Measurements from ENCODE around the gene LAMA3. TPM values are rescaled to one million over a fixed set of nuclear protein-coding genes. Genes with fewer than 3 reads are reported as not detected.
A peak's percentile ranks its signal among the peaks of the same experiment; 100 is the strongest.

Gene LAMA3
- total RNA-seq, 3 donors from 2014 or later (not counting 1 experiment from before 2014, with no cell fraction given): not detected

DNA sequence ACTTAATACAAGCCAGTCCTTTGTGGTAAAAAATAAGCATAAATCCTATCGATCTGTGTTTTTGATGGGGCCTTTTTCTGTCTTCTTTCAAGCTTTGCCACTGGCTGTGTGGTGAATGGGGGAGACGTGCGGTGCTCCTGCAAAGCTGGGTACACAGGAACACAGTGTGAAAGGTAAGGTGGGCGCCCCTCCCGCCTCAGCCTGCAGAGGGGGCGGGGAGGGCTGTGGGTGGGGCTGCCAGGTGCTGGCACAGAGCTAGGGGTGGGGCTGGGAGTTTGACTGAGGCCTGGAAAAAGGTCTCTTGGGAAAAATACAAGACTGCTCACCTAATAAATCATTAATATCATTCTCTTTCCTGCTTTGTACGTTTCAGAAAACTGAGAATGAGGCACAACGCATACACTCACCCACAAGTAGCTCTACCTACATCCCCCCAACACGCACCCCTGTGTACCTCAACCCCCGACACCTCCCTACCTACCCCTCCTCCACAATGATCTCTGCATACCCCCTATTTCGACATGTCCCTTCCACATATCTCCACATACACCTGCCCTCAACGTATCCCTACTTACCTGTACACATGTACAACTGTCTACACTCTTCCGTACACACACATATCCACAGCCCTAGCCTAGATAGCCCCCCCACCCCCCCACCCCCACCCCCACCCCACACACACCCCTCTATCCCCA is 195.6 kb downstream of the LAMA3 start:
- Histone ChIP-seq H3K4me3 (ENCODE audit: low read length) (no peak overlapping the region), H3K9me3 (ENCODE audit: control insufficient read depth, insufficient read depth, low read length) (no peaks in the 10 kb centered on the region), H3K4me1 (ENCODE audit: control insufficient read depth, insufficient read depth, low read length) (peaks cover 13% of the 10 kb centered on the region), H3K27ac (ENCODE audit: low read length) (no peak overlapping the region), H3K27me3 (ENCODE audit: control insufficient read depth, insufficient read depth, low read length) (no peaks in the 10 kb centered on the region), H3K36me3 (ENCODE audit: control insufficient read depth, insufficient read depth, low read length) (no peaks in the 10 kb centered on the region)
- H3K4me3 Mint-ChIP-seq: no peak overlapping the region
- ATAC-seq (no peak), DNase-seq (no peak)
- H3K27ac Mint-ChIP-seq: peak overlapping the region; percentile 63 to 85
- intact Hi-C loops (cut with micrococcal nuclease): no loop called here
- H3K4me1 Mint-ChIP-seq: peaks cover 22 to 33% of the 10 kb centered on the region in 2 donors
- no peaks in the 10 kb centered on the region for H3K9me3 Mint-ChIP-seq
- 78% methylated on average over 12 of the region's 13 CpGs for WGBS (ENCODE audit: insufficient coverage)
- no peaks in the 10 kb centered on the region for H3K36me3 Mint-ChIP-seq
- TF ChIP-seq, protein P1, sequence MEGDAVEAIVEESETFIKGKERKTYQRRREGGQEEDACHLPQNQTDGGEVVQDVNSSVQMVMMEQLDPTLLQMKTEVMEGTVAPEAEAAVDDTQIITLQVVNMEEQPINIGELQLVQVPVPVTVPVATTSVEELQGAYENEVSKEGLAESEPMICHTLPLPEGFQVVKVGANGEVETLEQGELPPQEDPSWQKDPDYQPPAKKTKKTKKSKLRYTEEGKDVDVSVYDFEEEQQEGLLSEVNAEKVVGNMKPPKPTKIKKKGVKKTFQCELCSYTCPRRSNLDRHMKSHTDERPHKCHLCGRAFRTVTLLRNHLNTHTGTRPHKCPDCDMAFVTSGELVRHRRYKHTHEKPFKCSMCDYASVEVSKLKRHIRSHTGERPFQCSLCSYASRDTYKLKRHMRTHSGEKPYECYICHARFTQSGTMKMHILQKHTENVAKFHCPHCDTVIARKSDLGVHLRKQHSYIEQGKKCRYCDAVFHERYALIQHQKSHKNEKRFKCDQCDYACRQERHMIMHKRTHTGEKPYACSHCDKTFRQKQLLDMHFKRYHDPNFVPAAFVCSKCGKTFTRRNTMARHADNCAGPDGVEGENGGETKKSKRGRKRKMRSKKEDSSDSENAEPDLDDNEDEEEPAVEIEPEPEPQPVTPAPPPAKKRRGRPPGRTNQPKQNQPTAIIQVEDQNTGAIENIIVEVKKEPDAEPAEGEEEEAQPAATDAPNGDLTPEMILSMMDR (IDR thresholded peaks at IDR 0.05): no peak
- peaks cover 0 to 2% of the 10 kb centered on the region in 2 donors for H3K27me3 Mint-ChIP-seq (ENCODE audit: low read depth in 2 of 2)

DNA sequence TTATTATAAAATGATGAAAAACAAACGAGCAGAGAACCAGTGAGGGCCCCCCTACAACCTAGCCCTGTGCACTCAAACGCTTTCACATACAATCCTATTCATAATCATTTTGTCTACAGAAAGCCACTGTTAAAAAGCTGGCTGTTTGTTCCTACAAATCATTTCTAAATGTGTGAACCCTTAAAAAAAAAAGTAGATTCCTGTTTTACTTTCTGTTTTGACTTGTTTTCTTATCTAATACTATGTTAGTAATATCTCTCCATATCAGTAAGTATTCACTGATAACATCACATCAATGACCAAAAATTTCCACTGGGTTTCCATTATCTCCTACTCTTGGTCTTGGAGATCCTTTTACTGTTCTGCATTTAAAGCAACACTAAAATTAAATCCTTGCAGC is 196.5 kb downstream of the LAMA3 start:
- H3K36me3 Mint-ChIP-seq: no peaks in the 10 kb centered on the region
- peak overlapping the region; percentile 63 to 85 for H3K27ac Mint-ChIP-seq
- no peaks in the 10 kb centered on the region for H3K9me3 Mint-ChIP-seq
- Histone ChIP-seq H3K27ac (ENCODE audit: low read length) (peak overlapping the region; percentile 41), H3K36me3 (ENCODE audit: control insufficient read depth, insufficient read depth, low read length) (no peaks in the 10 kb centered on the region), H3K4me3 (ENCODE audit: low read length) (no peak overlapping the region), H3K27me3 (ENCODE audit: control insufficient read depth, insufficient read depth, low read length) (no peaks in the 10 kb centered on the region), H3K9me3 (ENCODE audit: control insufficient read depth, insufficient read depth, low read length) (no peaks in the 10 kb centered on the region), H3K4me1 (ENCODE audit: control insufficient read depth, insufficient read depth, low read length) (peaks cover 13% of the 10 kb centered on the region)
- no peaks in the 10 kb centered on the region for H3K27me3 Mint-ChIP-seq (ENCODE audit: low read depth in 2 of 2)
- ATAC-seq: peak; percentile 79 to 93 (median 83)
- H3K4me3 Mint-ChIP-seq: peak overlapping the region; percentile 75
- TF ChIP-seq, protein P1 (IDR thresholded peaks at IDR 0.05): no peak
- H3K4me1 Mint-ChIP-seq: peaks cover 22 to 33% of the 10 kb centered on the region in 2 donors
- DNase-seq: peak in 1 of 2 donors; percentile 46
- intact Hi-C loops (cut with micrococcal nuclease): no loop called here
- 14% methylated on average over 2 of the region's 2 CpGs for WGBS (ENCODE audit: insufficient coverage)

DNA sequence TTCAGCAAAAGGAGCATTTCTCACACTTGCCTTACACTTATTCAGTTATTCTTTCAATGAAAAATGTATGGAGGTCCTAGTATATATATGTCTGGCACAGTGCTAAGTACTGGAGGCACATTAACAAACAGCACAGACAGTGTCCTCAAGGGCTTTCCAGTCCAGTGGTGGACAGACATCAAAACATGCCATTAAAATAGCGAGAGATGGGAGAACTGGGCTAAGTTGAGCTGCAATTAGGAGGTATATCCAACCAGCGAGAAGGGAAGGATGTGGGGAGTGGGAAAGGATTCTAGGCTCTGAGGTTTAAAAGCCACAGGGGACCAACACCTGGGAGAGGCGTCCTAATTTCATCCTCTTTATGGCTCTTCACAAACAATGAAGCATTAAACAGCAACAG is 197.8 kb downstream of the LAMA3 start:
- DNase-seq (no peak), ATAC-seq (no peak)
- H3K36me3 Mint-ChIP-seq: no peaks in the 10 kb centered on the region
- TF ChIP-seq, protein P1 (IDR thresholded peaks at IDR 0.05): no peak
- no peaks in the 10 kb centered on the region for H3K9me3 Mint-ChIP-seq
- H3K27me3 Mint-ChIP-seq (ENCODE audit: low read depth in 2 of 2): no peaks in the 10 kb centered on the region
- Histone ChIP-seq H3K27me3 (ENCODE audit: control insufficient read depth, insufficient read depth, low read length) (no peaks in the 10 kb centered on the region), H3K4me1 (ENCODE audit: control insufficient read depth, insufficient read depth, low read length) (peaks cover 13% of the 10 kb centered on the region), H3K9me3 (ENCODE audit: control insufficient read depth, insufficient read depth, low read length) (no peaks in the 10 kb centered on the region), H3K27ac (ENCODE audit: low read length) (no peak overlapping the region), H3K4me3 (ENCODE audit: low read length) (no peak overlapping the region), H3K36me3 (ENCODE audit: control insufficient read depth, insufficient read depth, low read length) (no peaks in the 10 kb centered on the region)
- H3K27ac Mint-ChIP-seq: peak overlapping the region; percentile 15 to 85
- H3K4me3 Mint-ChIP-seq: no peak overlapping the region
- intact Hi-C loops (cut with micrococcal nuclease): no loop called here
- H3K4me1 Mint-ChIP-seq: peaks cover 22 to 33% of the 10 kb centered on the region in 2 donors
- WGBS (ENCODE audit: insufficient coverage): 55% methylated on average over 3 of the region's 3 CpGs

DNA sequence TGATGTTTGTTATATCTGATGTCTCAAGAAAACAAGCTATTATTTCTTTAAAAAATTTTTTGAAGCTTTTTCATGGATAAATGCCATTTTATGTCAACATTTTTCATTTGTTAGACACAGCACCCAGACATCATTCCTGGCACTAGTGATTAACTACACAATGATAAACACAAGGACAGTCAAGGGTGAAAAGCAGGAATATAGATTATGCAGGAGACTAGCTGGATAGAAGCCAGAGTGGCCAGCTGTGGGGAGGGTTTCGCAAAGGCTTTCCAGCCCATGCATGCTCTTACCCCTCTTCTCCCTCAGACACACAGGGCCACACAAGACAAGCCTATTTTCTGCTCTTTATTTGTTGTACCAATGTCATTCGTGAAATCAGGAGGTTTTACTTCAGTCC is 198.2 kb downstream of the LAMA3 start:
- 100% methylated on average over 1 of the region's 2 CpGs for WGBS (ENCODE audit: insufficient coverage)
- peak overlapping the region; percentile 28 to 85 for H3K27ac Mint-ChIP-seq

More for the DNA sequence above, 198.2 kb downstream of the LAMA3 start:
- DNase-seq (no peak), ATAC-seq (no peak)
- H3K4me3 ChIP-seq (ENCODE audit: low read length): no peak overlapping the region
- Mint-ChIP-seq H3K9me3 (no peaks in the 10 kb centered on the region), H3K27me3 (ENCODE audit: low read depth in 2 of 2) (no peaks in the 10 kb centered on the region), H3K4me3 (peak overlapping the region; percentile 13), H3K36me3 (no peaks in the 10 kb centered on the region), H3K4me1 (peaks cover 22 to 33% of the 10 kb centered on the region in 2 donors)
- H3K4me1 ChIP-seq (ENCODE audit: control insufficient read depth, insufficient read depth, low read length): peaks cover 13% of the 10 kb centered on the region
- H3K27ac ChIP-seq (ENCODE audit: low read length): no peak overlapping the region
- H3K36me3 ChIP-seq (ENCODE audit: control insufficient read depth, insufficient read depth, low read length): no peaks in the 10 kb centered on the region
- TF ChIP-seq, protein P1 (IDR thresholded peaks at IDR 0.05): no peak
- H3K9me3 ChIP-seq (ENCODE audit: control insufficient read depth, insufficient read depth, low read length): no peaks in the 10 kb centered on the region
- intact Hi-C loops (cut with micrococcal nuclease): no loop called here
- H3K27me3 ChIP-seq (ENCODE audit: control insufficient read depth, insufficient read depth, low read length): no peaks in the 10 kb centered on the region

Measured in natural killer cell (primary cell).